ENCODE results near the gene ABI3BP. TPM values are rescaled to one million over a fixed set of nuclear protein-coding genes. Genes with fewer than 3 reads are reported as not detected.

Gene ABI3BP
- total RNA-seq, 1 experiment from 2014 or later, result 23.4 TPM

- POLR2A ChIA-PET (ENCODE audit: unreplicated experiment), result no interaction called here
- intact Hi-C loops (cut with micrococcal nuclease), result loop anchor here (5.0 kb wide), 1 partner anchor 33 kb away; no protein-coding TSS in a partner anchor
- H3K4me2 ChIP-seq (ENCODE audit: low read length), result no peak overlapping the region
These were observed 45.7 kb upstream of the ABI3BP start for GRCh38 chr3:101038880-101039279.

GRCh38 chr3:101038393-101038792 lies 45.2 kb upstream of the ABI3BP start:
- BruUV-seq (replicated peaks), result no TSS peak
- Histone ChIP-seq H3K79me2 (ENCODE audit: low read length) (no peaks in the 10 kb centered on the region), H3K4me1 (ENCODE audit: insufficient read depth, low read length) (peaks cover 57% of the 10 kb centered on the region), H3K27ac (ENCODE audit: low read length) (no peak overlapping the region), H3F3A (ENCODE audit: low read length, unreplicated experiment) (peaks cover 16% of the 10 kb centered on the region), H3K4me2 (ENCODE audit: low read length) (no peak overlapping the region), H2AFZ (ENCODE audit: low read length) (no peak overlapping the region), H3K36me3 (ENCODE audit: low read depth, low read length) (no peaks in the 10 kb centered on the region), H3K9me2 (replicated peaks; ENCODE audit: low read length) (no peaks in the 10 kb centered on the region), H3K4me3 (ENCODE audit: low read length) (no peak overlapping the region), H3K9me3 (ENCODE audit: low read length) (no peaks in the 10 kb centered on the region), H3K27me3 (ENCODE audit: low read length) (no peaks in the 10 kb centered on the region), H4K20me1 (ENCODE audit: low read length) (no peaks in the 10 kb centered on the region), H3K9ac (ENCODE audit: low read length) (no peak overlapping the region)
- no peak for ATAC-seq
- CTCF ChIA-PET, result no interaction called here
- no peak for TF ChIP-seq CTCF (conservative IDR thresholded peaks at IDR 0.05; ENCODE audit: low read depth, low read length)
- TF ChIP-seq EZH2phosphoT487 (IDR thresholded peaks at IDR 0.05; ENCODE audit: borderline replicate concordance, low read length), result no peak
- TF ChIP-seq EZH2 (IDR thresholded peaks at IDR 0.05; ENCODE audit: low read length, unreplicated experiment), result no peak
- no peak for DNase-seq
- intact Hi-C loops (cut with micrococcal nuclease), result loop anchor here (5.0 kb wide), 1 partner anchor 34 kb away; no protein-coding TSS in a partner anchor
- POLR2A ChIA-PET (ENCODE audit: unreplicated experiment), result no interaction called here

More at GRCh38 chr3:101038880-101039279, 45.7 kb upstream of the ABI3BP start:
- peaks cover 58% of the 10 kb centered on the region for H3K4me1 ChIP-seq (ENCODE audit: insufficient read depth, low read length)
- H3K9me2 ChIP-seq (replicated peaks; ENCODE audit: low read length), result no peaks in the 10 kb centered on the region
- ATAC-seq, result no peak
- H3K79me2 ChIP-seq (ENCODE audit: low read length), result no peaks in the 10 kb centered on the region
- no peak overlapping the region for H2AFZ ChIP-seq (ENCODE audit: low read length)
- peaks cover 16% of the 10 kb centered on the region for H3F3A ChIP-seq (ENCODE audit: low read length, unreplicated experiment)
- no peaks in the 10 kb centered on the region for H4K20me1 ChIP-seq (ENCODE audit: low read length)
- TF ChIP-seq EZH2 (IDR thresholded peaks at IDR 0.05; ENCODE audit: low read length, unreplicated experiment), result no peak
- TF ChIP-seq CTCF (conservative IDR thresholded peaks at IDR 0.05; ENCODE audit: low read depth, low read length), result no peak
- no peak for TF ChIP-seq EZH2phosphoT487 (IDR thresholded peaks at IDR 0.05; ENCODE audit: borderline replicate concordance, low read length)
- no TSS peak for BruUV-seq (replicated peaks)
- H3K4me3 ChIP-seq (ENCODE audit: low read length), result no peak overlapping the region
- H3K36me3 ChIP-seq (ENCODE audit: low read depth, low read length), result no peaks in the 10 kb centered on the region
- DNase-seq, result peak; percentile 45
- H3K27me3 ChIP-seq (ENCODE audit: low read length), result no peaks in the 10 kb centered on the region
- no peak overlapping the region for H3K27ac ChIP-seq (ENCODE audit: low read length)
- no peak overlapping the region for H3K9ac ChIP-seq (ENCODE audit: low read length)
- CTCF ChIA-PET, result no interaction called here
- no peaks in the 10 kb centered on the region for H3K9me3 ChIP-seq (ENCODE audit: low read length)

GRCh38 chr3:101037613-101038012 lies 44.4 kb upstream of the ABI3BP start:
- CTCF ChIA-PET, result no interaction called here
- Histone ChIP-seq H3K9me3 (ENCODE audit: low read length) (no peaks in the 10 kb centered on the region), H3K4me1 (ENCODE audit: insufficient read depth, low read length) (peaks cover 49% of the 10 kb centered on the region), H3K4me2 (ENCODE audit: low read length) (no peak overlapping the region), H3K27me3 (ENCODE audit: low read length) (no peaks in the 10 kb centered on the region), H4K20me1 (ENCODE audit: low read length) (no peaks in the 10 kb centered on the region), H3K4me3 (ENCODE audit: low read length) (no peak overlapping the region), H3K36me3 (ENCODE audit: low read depth, low read length) (no peaks in the 10 kb centered on the region), H3F3A (ENCODE audit: low read length, unreplicated experiment) (peaks cover 16% of the 10 kb centered on the region), H3K9ac (ENCODE audit: low read length) (no peak overlapping the region), H3K27ac (ENCODE audit: low read length) (no peak overlapping the region), H3K79me2 (ENCODE audit: low read length) (no peaks in the 10 kb centered on the region), H2AFZ (ENCODE audit: low read length) (no peak overlapping the region), H3K9me2 (replicated peaks; ENCODE audit: low read length) (no peaks in the 10 kb centered on the region)
- DNase-seq, result no peak
- no peak for ATAC-seq
- TF ChIP-seq EZH2 (IDR thresholded peaks at IDR 0.05; ENCODE audit: low read length, unreplicated experiment) (no peak), EZH2phosphoT487 (IDR thresholded peaks at IDR 0.05; ENCODE audit: borderline replicate concordance, low read length) (no peak), CTCF (conservative IDR thresholded peaks at IDR 0.05; ENCODE audit: low read depth, low read length) (no peak)
- intact Hi-C loops (cut with micrococcal nuclease), result loop anchor here (5.0 kb wide), 1 partner anchor 35 kb away; no protein-coding TSS in a partner anchor
- POLR2A ChIA-PET (ENCODE audit: unreplicated experiment), result no interaction called here
- no TSS peak for BruUV-seq (replicated peaks)
